Pancreas (tissue), 10 donors: Measurements from ENCODE around the gene TMEM63B. TPM values are rescaled to one million over a fixed set of nuclear protein-coding genes. Genes with fewer than 3 reads are reported as not detected.

ENCODE experiments used
- ATAC-seq, 4 donors: fragments of 200-7000 bp; cut with Tn5 transposase; one replicate each; pipeline versions ENCODE4 v1.8.0 to v1.9.1; 2020; ENCODE audit warnings: mild to moderate bottlenecking in 4 of 4, moderate library complexity in 4 of 4
- DNase-seq, 6 donors: peaks; one replicate each; pipeline ENCODE4 v3.0.0-alpha.2; 2020
- FAIRE-seq: peaks from 2 replicates; lab custom pipeline; 2012; peaks lifted over from hg19 to GRCh38; lab: Jason Lieb, UNC
- H3K27ac ChIP-seq, 4 donors: fragments of 200-600 bp; sonication (generic); 1 replicate in 3 of 4; 2 replicates in 1 of 4; pipeline versions ENCODE4 v1.5.0 to v1.8.0; 2020
- H3K27me3 ChIP-seq, 4 donors: fragments of 200-600 bp; one replicate each; pipeline ENCODE4 v1.8.0; 2021
- H3K36me3 ChIP-seq, 3 donors: fragments of 200-600 bp; sonication (generic) in 1 of 3; one replicate each; pipeline versions ENCODE4 v1.5.0 to v1.8.0; 2020 to 2021
- H3K4me1 ChIP-seq, 3 donors: fragments of 200-600 bp; one replicate each; pipeline ENCODE4 v1.8.0; 2021
- H3K4me3 ChIP-seq, 4 donors: fragments of 200-600 bp; sonication (generic) in 2 of 4; one replicate each; pipeline versions ENCODE4 v1.5.0 to v1.8.0; 2020 to 2021
- H3K9me3 ChIP-seq, 4 donors: fragments of 200-600 bp; one replicate each; pipeline ENCODE4 v1.8.0; 2021
- CTCF ChIP-seq, 4 donors: fragments of 200-600 bp; sonication (generic) in 3 of 4; IDR thresholded peaks; one replicate each; pipeline versions ENCODE4 v1.5.0 to v1.8.0; 2021; ENCODE audit warnings: antibody characterized with exemption in 4 of 4
- WGBS, 2 donors: extraction: QIAGEN DNeasy Blood & Tissue Kit; methylation state at CpG; one replicate each; pipeline ENCODE4 v1.1.7; 2013; 5-methylcytosine and 5-hydroxymethylcytosine counted together
- intact Hi-C, 3 donors: fragments of 100-400 bp; cut with DNase I; formaldehyde crosslinking; loops; one replicate each; pipeline versions ENCODE4 v1.11.1 to v1.14.2; 2022
- polyA plus RNA-seq, 2 donors: library from polyadenylated mRNA; stranded (reverse); fragments of 200-250 nt; gene quantifications; one replicate each; pipeline ENCODE4 v1.2.3, GENCODE V29; 2013
- total RNA-seq, 6 donors: library from RNA; stranded (reverse); fragmentation: NEBNext Ultra II Directional in 4 of 6; extraction: Animal tissue kit (Norgen Biotek cat#: 25700) in 4 of 6; gene quantifications; one replicate each; pipeline versions ENCODE4 v1.2.1 to v1.2.4, GENCODE V29; 2021 to 2023
- donor health status: healthy with polysubstance abuse.
- donor health status: DM: no; HTN: no; CAD: no; lungs with moderate emphysema.
- donor health status: DM: no; HTN: no; CAD: no.
- donor health status: control.
- donor health status: control.
- donor health status: Bipolar disorder and iron deficiency.
- donor health status: DM: yes; HTN: yes; CAD: no.
- donor health status: DM: no; HTN: no; CAD: no.
- donor health status: DM: no; HTN: no; CAD: no.
- donor health status: DM: yes; HTN: yes; CAD: no.

Gene TMEM63B
- total and polyA plus RNA-seq, 8 donors = 7.2 to 19.9 (median 11.9) TPM

GRCh38 chr6:44085219-44085618 lies 42.1 kb upstream of the TMEM63B start:
- no peaks in the 10 kb centered on the region for H3K9me3 ChIP-seq
- ATAC-seq (no peak), FAIRE-seq (no peak), DNase-seq (no peak)
- H3K27ac ChIP-seq = no peak overlapping the region
- 68 to 76% methylated on average over 2 of the region's 2 CpGs for WGBS, 2 donors
- intact Hi-C loops = no loop called here
- H3K36me3 ChIP-seq = no peaks in the 10 kb centered on the region
- no peak overlapping the region for H3K4me3 ChIP-seq
- no peak for TF ChIP-seq CTCF (IDR thresholded peaks at IDR 0.05)
- no peaks in the 10 kb centered on the region for H3K27me3 ChIP-seq
- H3K4me1 ChIP-seq = peaks cover 0 to 6% (median 5%) of the 10 kb centered on the region in 3 donors

- no peak overlapping the region for H3K4me3 ChIP-seq
- intact Hi-C loops = no loop called here
- peaks cover 0 to 6% (median 5%) of the 10 kb centered on the region in 3 donors for H3K4me1 ChIP-seq
- FAIRE-seq (no peak), ATAC-seq (peak; percentile 69 to 89 (median 82)), DNase-seq (peak; percentile 53 to 90 (median 77))
- H3K27ac ChIP-seq = peak overlapping the region in 1 of 4 donors; percentile 17
- no peak for TF ChIP-seq CTCF (IDR thresholded peaks at IDR 0.05)
- H3K9me3 ChIP-seq = no peaks in the 10 kb centered on the region
- WGBS, 2 donors = 32 to 38% methylated on average over 9 of the region's 9 CpGs
- no peaks in the 10 kb centered on the region for H3K36me3 ChIP-seq
- no peaks in the 10 kb centered on the region for H3K27me3 ChIP-seq
Measured at GRCh38 chr6:44086931-44087574, 40.3 kb upstream of the TMEM63B start.

GRCh38 chr6:44087623-44088022 lies 39.7 kb upstream of the TMEM63B start:
- H3K27me3 ChIP-seq = no peaks in the 10 kb centered on the region
- no peak overlapping the region for H3K4me3 ChIP-seq
- no peak for TF ChIP-seq CTCF (IDR thresholded peaks at IDR 0.05)
- DNase-seq (no peak), ATAC-seq (no peak), FAIRE-seq (no peak)
- 95 to 96% methylated on average over 2 of the region's 2 CpGs for WGBS, 2 donors
- H3K36me3 ChIP-seq = no peaks in the 10 kb centered on the region
- H3K4me1 ChIP-seq = peaks cover 0 to 6% (median 5%) of the 10 kb centered on the region in 3 donors
- H3K9me3 ChIP-seq = no peaks in the 10 kb centered on the region
- intact Hi-C loops = no loop called here
- no peak overlapping the region for H3K27ac ChIP-seq

GRCh38 chr6:44088827-44089590 lies 38.3 kb upstream of the TMEM63B start:
- Histone ChIP-seq H3K27me3 (no peaks in the 10 kb centered on the region), H3K27ac (no peak overlapping the region), H3K36me3 (no peaks in the 10 kb centered on the region), H3K9me3 (no peaks in the 10 kb centered on the region), H3K4me3 (no peak overlapping the region), H3K4me1 (peaks cover 0 to 6% (median 5%) of the 10 kb centered on the region in 3 donors)
- WGBS, 2 donors = 89 to 93% methylated on average over 10 to 11 of the region's 11 CpGs
- DNase-seq (peak in 1 of 6 donors; percentile 38), ATAC-seq (no peak), FAIRE-seq (no peak)
- TF ChIP-seq CTCF (IDR thresholded peaks at IDR 0.05) = no peak
- intact Hi-C loops = no loop called here
